Measurements from ENCODE around the gene CLBA1.

Gene CLBA1

GRCh38 chr14:104966981-104967385 is 18.6 kb upstream of the CLBA1 start:
- Histone ChIP-seq H3K9ac (ENCODE audit: insufficient read length) (no peak overlapping the region), H3K4me3 (no peak overlapping the region), H3K9me3 (ENCODE audit: low read depth, low read length) (no peaks in the 10 kb centered on the region), H3K27ac (no peak overlapping the region), H3K36me3 (ENCODE audit: insufficient read depth, low read length) (no peaks in the 10 kb centered on the region)
- DNase-seq (ENCODE audit: low read depth, low spot score): no peak
- TF ChIP-seq EZH2 (IDR thresholded peaks at IDR 0.05) (no peak), FOXP2 (optimal IDR thresholded peaks at IDR 0.05; ENCODE audit: control extremely low read depth, extremely low read length, insufficient read depth) (no peak), POLR2AphosphoS5 (IDR thresholded peaks at IDR 0.05; ENCODE audit: borderline replicate concordance, low read depth, low read length) (no peak)

GRCh38 chr14:104967386-104968152 is 18.0 kb upstream of the CLBA1 start:
- no peak overlapping the region for H3K27ac ChIP-seq
- H3K9me3 ChIP-seq (ENCODE audit: low read depth, low read length): no peaks in the 10 kb centered on the region
- H3K4me3 ChIP-seq: no peak overlapping the region
- TF ChIP-seq POLR2AphosphoS5 (IDR thresholded peaks at IDR 0.05; ENCODE audit: borderline replicate concordance, low read depth, low read length) (no peak), FOXP2 (optimal IDR thresholded peaks at IDR 0.05; ENCODE audit: control extremely low read depth, extremely low read length, insufficient read depth) (no peak)
- no peak overlapping the region for H3K9ac ChIP-seq (ENCODE audit: insufficient read length)
- H3K36me3 ChIP-seq (ENCODE audit: insufficient read depth, low read length): no peaks in the 10 kb centered on the region
- no peak for DNase-seq (ENCODE audit: low read depth, low spot score)

- H3K9me3 ChIP-seq (ENCODE audit: low read depth, low read length): no peaks in the 10 kb centered on the region
- no peak overlapping the region for H3K27ac ChIP-seq
- no peaks in the 10 kb centered on the region for H3K36me3 ChIP-seq (ENCODE audit: insufficient read depth, low read length)
- no peak for DNase-seq (ENCODE audit: low read depth, low spot score)
- no peak overlapping the region for H3K9ac ChIP-seq (ENCODE audit: insufficient read length)
- no peak overlapping the region for H3K4me3 ChIP-seq
- TF ChIP-seq POLR2AphosphoS5 (IDR thresholded peaks at IDR 0.05; ENCODE audit: borderline replicate concordance, low read depth, low read length): no peak
- no peak for TF ChIP-seq EZH2 (IDR thresholded peaks at IDR 0.05)
- TF ChIP-seq FOXP2 (optimal IDR thresholded peaks at IDR 0.05; ENCODE audit: control extremely low read depth, extremely low read length, insufficient read depth): no peak
These were observed 17.4 kb upstream of the CLBA1 start for GRCh38 chr14:104968153-104968527.

- H3K9me3 ChIP-seq (ENCODE audit: low read depth, low read length): no peaks in the 10 kb centered on the region
- H3K36me3 ChIP-seq (ENCODE audit: insufficient read depth, low read length): no peaks in the 10 kb centered on the region
- no peak overlapping the region for H3K27ac ChIP-seq
- H3K4me3 ChIP-seq: no peak overlapping the region
- DNase-seq (ENCODE audit: low read depth, low spot score): no peak
- TF ChIP-seq FOXP2 (optimal IDR thresholded peaks at IDR 0.05; ENCODE audit: control extremely low read depth, extremely low read length, insufficient read depth) (no peak), EZH2 (IDR thresholded peaks at IDR 0.05) (no peak), POLR2AphosphoS5 (IDR thresholded peaks at IDR 0.05; ENCODE audit: borderline replicate concordance, low read depth, low read length) (no peak)
- no peak overlapping the region for H3K9ac ChIP-seq (ENCODE audit: insufficient read length)
These were observed 16.8 kb upstream of the CLBA1 start for GRCh38 chr14:104968541-104969401.

- no peak overlapping the region for H3K27ac ChIP-seq
- no peak overlapping the region for H3K9ac ChIP-seq (ENCODE audit: insufficient read length)
- H3K4me3 ChIP-seq: no peak overlapping the region
- no peak for DNase-seq (ENCODE audit: low read depth, low spot score)
- H3K36me3 ChIP-seq (ENCODE audit: insufficient read depth, low read length): no peaks in the 10 kb centered on the region
- no peak for TF ChIP-seq FOXP2 (optimal IDR thresholded peaks at IDR 0.05; ENCODE audit: control extremely low read depth, extremely low read length, insufficient read depth)
- TF ChIP-seq EZH2 (IDR thresholded peaks at IDR 0.05): no peak
- TF ChIP-seq POLR2AphosphoS5 (IDR thresholded peaks at IDR 0.05; ENCODE audit: borderline replicate concordance, low read depth, low read length): no peak
- H3K9me3 ChIP-seq (ENCODE audit: low read depth, low read length): no peaks in the 10 kb centered on the region
These were observed 15.8 kb upstream of the CLBA1 start for GRCh38 chr14:104969741-104970230.

- no peak overlapping the region for H3K27ac ChIP-seq
- H3K4me3 ChIP-seq: no peak overlapping the region
- DNase-seq (ENCODE audit: low read depth, low spot score): no peak
- H3K36me3 ChIP-seq (ENCODE audit: insufficient read depth, low read length): no peaks in the 10 kb centered on the region
- no peak overlapping the region for H3K9ac ChIP-seq (ENCODE audit: insufficient read length)
- TF ChIP-seq POLR2AphosphoS5 (IDR thresholded peaks at IDR 0.05; ENCODE audit: borderline replicate concordance, low read depth, low read length): no peak
- TF ChIP-seq EZH2 (IDR thresholded peaks at IDR 0.05): no peak
- no peak for TF ChIP-seq FOXP2 (optimal IDR thresholded peaks at IDR 0.05; ENCODE audit: control extremely low read depth, extremely low read length, insufficient read depth)
- no peaks in the 10 kb centered on the region for H3K9me3 ChIP-seq (ENCODE audit: low read depth, low read length)
These were observed 15.1 kb upstream of the CLBA1 start for GRCh38 chr14:104970231-104971068.

- TF ChIP-seq EZH2 (IDR thresholded peaks at IDR 0.05) (no peak), FOXP2 (optimal IDR thresholded peaks at IDR 0.05; ENCODE audit: control extremely low read depth, extremely low read length, insufficient read depth) (no peak), POLR2AphosphoS5 (IDR thresholded peaks at IDR 0.05; ENCODE audit: borderline replicate concordance, low read depth, low read length) (no peak)
- DNase-seq (ENCODE audit: low read depth, low spot score): no peak
- Histone ChIP-seq H3K4me3 (no peak overlapping the region), H3K9me3 (ENCODE audit: low read depth, low read length) (no peaks in the 10 kb centered on the region), H3K27ac (no peak overlapping the region), H3K9ac (ENCODE audit: insufficient read length) (no peak overlapping the region), H3K36me3 (ENCODE audit: insufficient read depth, low read length) (no peaks in the 10 kb centered on the region)
These were observed 13.9 kb upstream of the CLBA1 start for GRCh38 chr14:104971447-104972240.

Measured in SK-N-MC (cell line).